DOHH2 (cell line): Measurements from ENCODE around the gene RIOK3.

Experiments used
- H3F3A ChIP-seq: fragments of 200-600 bp; sonication (generic), shearing (Covaris generic); 2 replicates; pipeline ENCODE4 v1.6.0; 2016; ENCODE audit warnings: antibody characterized with exemption, mild to moderate bottlenecking; ENCODE audit not compliant: control insufficient read depth, insufficient read depth
- H3K27ac ChIP-seq: fragments of 200-600 bp; sonication (generic); 2 replicates; pipeline ENCODE4 v1.5.1; 2014; ENCODE audit warnings: low read depth, mild to moderate bottlenecking, low read length, moderate library complexity
- H3K27me3 ChIP-seq: fragments of 200-600 bp; sonication (generic); 2 replicates; pipeline ENCODE4 v1.6.1; 2014; ENCODE audit warnings: mild to moderate bottlenecking, low read length, mixed read lengths; ENCODE audit not compliant: control insufficient read depth
- H3K36me3 ChIP-seq: fragments of 200-600 bp; sonication (generic); 2 replicates; pipeline ENCODE4 v1.6.1; 2014; ENCODE audit warnings: mild to moderate bottlenecking, low read length, moderate library complexity, mixed read lengths; ENCODE audit not compliant: control insufficient read depth
- H3K4me1 ChIP-seq: fragments of 200-600 bp; sonication (generic); 2 replicates; pipeline ENCODE4 v1.6.1; 2014; ENCODE audit warnings: mild to moderate bottlenecking, low read length, mixed read lengths; ENCODE audit not compliant: control insufficient read depth
- H3K4me2 ChIP-seq: fragments of 200-600 bp; sonication (generic); 2 replicates; pipeline ENCODE4 v1.6.0; 2014; ENCODE audit warnings: mild to moderate bottlenecking, low read length, moderate library complexity
- H3K4me3 ChIP-seq: fragments of 200-600 bp; sonication (generic); 2 replicates; pipeline ENCODE4 v1.5.1; 2014; ENCODE audit warnings: mild to moderate bottlenecking, low read length, mixed read lengths
- H3K79me2 ChIP-seq: fragments of 200-600 bp; sonication (generic); 2 replicates; pipeline ENCODE4 v1.6.1; 2014; ENCODE audit warnings: mild to moderate bottlenecking, low read length, mixed read lengths; ENCODE audit not compliant: control insufficient read depth
- H3K9me2 ChIP-seq: fragments of 200-600 bp; sonication (generic); replicated peaks from 2 replicates; pipeline ENCODE4 v1.6.1; 2014; ENCODE audit warnings: mild to moderate bottlenecking, low read length, mixed read lengths; ENCODE audit not compliant: control insufficient read depth
- H3K9me3 ChIP-seq: fragments of 200-600 bp; sonication (generic); 2 replicates; pipeline ENCODE4 v1.6.1; 2014; ENCODE audit warnings: antibody characterized with exemption, low read length, mixed read lengths; ENCODE audit not compliant: control insufficient read depth, insufficient read depth
- H4K20me1 ChIP-seq: fragments of 200-600 bp; sonication (generic); 2 replicates; pipeline ENCODE4 v1.6.0; 2014; ENCODE audit warnings: low read depth, mild to moderate bottlenecking, antibody characterized with exemption, low read length, moderate library complexity; ENCODE audit not compliant: control insufficient read depth, insufficient read depth
- CTCF ChIP-seq: fragments of 200-600 bp; sonication (generic); IDR thresholded peaks from one replicate; pipeline ENCODE4 v1.5.1; 2014; ENCODE audit warnings: antibody characterized with exemption, mild to moderate bottlenecking, low read depth, low read length; ENCODE audit not compliant: poor library complexity, severe bottlenecking
- EZH2phosphoT487 ChIP-seq: fragments of 200-600 bp; sonication (generic); IDR thresholded peaks from 2 replicates; pipeline ENCODE4 v1.6.1; 2017; ENCODE audit warnings: borderline replicate concordance, mild to moderate bottlenecking, antibody characterized with exemption, low read length, moderate library complexity, mixed read lengths

The RIOK3 gene

GRCh38 chr18:23442958-23443357, 10.1 kb upstream of the RIOK3 start:
- H3K27me3 ChIP-seq, result no peaks in the 10 kb centered on the region

DNA sequence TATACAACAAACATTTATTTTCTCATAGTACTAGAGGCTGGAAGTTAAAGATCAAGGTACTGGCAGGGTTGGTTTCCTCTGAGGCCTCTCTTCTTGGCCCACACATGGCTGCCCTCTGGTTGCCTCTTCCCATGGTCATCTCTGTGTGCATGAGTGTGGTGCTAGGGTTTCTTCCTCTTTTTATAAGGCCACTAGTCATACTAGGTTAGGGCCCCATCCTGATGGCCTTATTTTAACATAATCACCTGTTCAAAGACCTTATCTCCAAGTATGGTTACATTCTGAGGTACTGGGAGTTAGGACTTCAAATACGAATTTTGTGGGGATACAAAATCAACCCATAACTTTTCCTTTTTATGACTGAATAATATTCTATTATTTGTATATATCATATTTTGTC, 4.8 kb upstream of the RIOK3 start:
- H3K27ac ChIP-seq, result no peak overlapping the region
- H3K36me3 ChIP-seq, result peaks cover 2% of the 10 kb centered on the region; the same call in 1 of the 2 replicates
- TF ChIP-seq CTCF (no peak), EZH2phosphoT487 (no peak)
- no peaks in the 10 kb centered on the region for H4K20me1 ChIP-seq
- no peaks in the 10 kb centered on the region for H3K9me2 ChIP-seq
- peaks cover 22% of the 10 kb centered on the region for H3K4me1 ChIP-seq
- H3K4me3 ChIP-seq, result no peak overlapping the region
- no peaks in the 10 kb centered on the region for H3K27me3 ChIP-seq
- peaks cover 5% of the 10 kb centered on the region; the same call in 1 of the 2 replicates for H3F3A ChIP-seq
- H3K9me3 ChIP-seq, result no peaks in the 10 kb centered on the region
- H3K4me2 ChIP-seq, result no peak overlapping the region
- H3K79me2 ChIP-seq, result peaks cover 5% of the 10 kb centered on the region

More at GRCh38 chr18:23442958-23443357, 10.1 kb upstream of the RIOK3 start:
- no peaks in the 10 kb centered on the region for H4K20me1 ChIP-seq
- H3K36me3 ChIP-seq, result no peaks in the 10 kb centered on the region
- no peak overlapping the region for H3K4me2 ChIP-seq
- no peak for TF ChIP-seq EZH2phosphoT487
- H3K27ac ChIP-seq, result no peak overlapping the region
- H3K4me3 ChIP-seq, result no peak overlapping the region
- H3F3A ChIP-seq, result no peaks in the 10 kb centered on the region
- H3K9me3 ChIP-seq, result 0 out of 2 replicates have a peak, but pooled peaks cover 3% of the 10 kb centered on the region
- peaks cover 5% of the 10 kb centered on the region for H3K4me1 ChIP-seq
- H3K9me2 ChIP-seq, result no peaks in the 10 kb centered on the region
- no peaks in the 10 kb centered on the region for H3K79me2 ChIP-seq

- Histone ChIP-seq H3K9me3 (no peaks in the 10 kb centered on the region), H3K36me3 (peaks cover 9% of the 10 kb centered on the region; the same call in 1 of the 2 replicates), H3K79me2 (peaks cover 22% of the 10 kb centered on the region), H3K4me1 (peaks cover 34% of the 10 kb centered on the region), H3F3A (peaks cover 5% of the 10 kb centered on the region; the same call in 1 of the 2 replicates), H3K4me2 (no peak overlapping the region), H3K9me2 (no peaks in the 10 kb centered on the region), H3K4me3 (no peak overlapping the region), H3K27ac (no peak overlapping the region), H4K20me1 (peaks cover 6% of the 10 kb centered on the region; the same call in 1 of the 2 replicates), H3K27me3 (no peaks in the 10 kb centered on the region)
- TF ChIP-seq CTCF (no peak), EZH2phosphoT487 (no peak)
Measured at GRCh38 chr18:23450022-23450421, 3.1 kb upstream of the RIOK3 start.

DNA sequence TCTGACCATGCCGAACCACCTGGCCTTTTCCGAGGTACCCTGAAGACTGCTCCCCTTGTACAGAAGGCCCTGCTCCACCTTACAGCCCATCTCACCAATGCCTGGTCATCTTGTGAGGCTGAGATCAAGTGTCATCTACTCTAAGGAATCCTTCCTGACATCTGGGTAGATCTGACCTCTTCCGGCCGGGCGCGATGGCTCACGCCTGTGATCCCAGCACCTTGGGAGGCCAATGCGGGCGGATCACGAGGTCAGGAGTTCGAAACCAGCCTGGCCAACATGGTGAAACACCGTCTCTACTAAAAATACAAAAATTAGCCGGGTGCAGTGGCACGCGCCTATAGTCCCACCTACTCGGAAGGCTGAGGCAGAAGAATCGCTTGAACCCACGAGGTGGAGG, 2.1 kb upstream of the RIOK3 start:
- Histone ChIP-seq H4K20me1 (peaks cover 6% of the 10 kb centered on the region; the same call in 1 of the 2 replicates), H3K9me2 (no peaks in the 10 kb centered on the region), H3K79me2 (peaks cover 32% of the 10 kb centered on the region), H3K4me2 (no peak overlapping the region), H3K4me1 (peaks cover 35% of the 10 kb centered on the region), H3K9me3 (no peaks in the 10 kb centered on the region), H3K4me3 (no peak overlapping the region), H3F3A (peaks cover 5% of the 10 kb centered on the region; the same call in 1 of the 2 replicates), H3K36me3 (peaks cover 9% of the 10 kb centered on the region), H3K27ac (no peak overlapping the region), H3K27me3 (no peaks in the 10 kb centered on the region)
- no peak for TF ChIP-seq CTCF
- no peak for TF ChIP-seq EZH2phosphoT487
